HG02588 (cell line): ENCODE measurements around the gene ISM2.

Experiments used
- ATAC-seq: cut with Tn5 transposase; IDR thresholded peaks from one replicate; pipeline ENCODE4 v1.9.1; 2021; ENCODE audit warnings: mild to moderate bottlenecking, moderate library complexity; ENCODE audit not compliant: unreplicated experiment

Gene ISM2

DNA sequence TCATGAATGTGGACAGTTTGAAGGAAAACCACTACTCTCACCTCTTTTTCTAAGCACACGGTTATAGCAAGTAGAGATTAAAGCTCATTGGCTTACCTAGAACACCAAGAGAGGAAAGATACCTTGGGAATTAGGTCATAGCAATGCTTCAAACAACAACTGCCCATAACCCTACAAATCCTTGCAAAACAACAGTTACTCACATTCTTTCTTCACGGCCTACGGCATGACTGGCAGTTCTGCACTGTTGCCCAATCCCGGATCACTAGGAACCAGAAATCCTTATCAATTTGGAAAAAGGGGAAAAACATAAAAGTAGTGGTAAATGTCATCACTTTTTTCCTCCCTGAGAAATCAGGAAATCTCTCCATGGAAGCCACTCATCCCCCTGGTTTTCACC lies 9.6 kb upstream of the ISM2 start:
- no peak for ATAC-seq

DNA sequence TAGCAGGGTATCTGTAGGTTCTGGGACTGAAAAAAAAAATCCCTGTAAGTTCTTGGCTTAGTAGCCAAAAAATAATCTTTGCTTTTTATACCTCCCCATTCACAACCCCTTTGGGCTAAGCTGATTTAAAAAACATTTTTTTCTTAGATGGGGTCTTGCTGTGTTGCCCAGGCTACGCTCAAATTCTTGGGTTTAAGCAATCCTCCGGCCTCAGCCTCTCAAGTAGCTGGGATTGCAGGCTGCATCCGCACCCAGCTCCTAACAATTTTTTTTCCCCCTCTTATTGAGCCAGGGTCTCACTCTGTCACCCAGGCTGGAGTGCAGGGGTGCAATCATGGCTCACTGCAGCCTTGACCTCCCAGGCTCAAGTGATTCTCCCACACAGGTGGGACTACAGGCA lies 9.1 kb upstream of the ISM2 start:
- ATAC-seq, result no peak

- ATAC-seq, result no peak
These were observed 6.4 kb upstream of the ISM2 start for GRCh38 chr14:77505031-77505430.

DNA sequence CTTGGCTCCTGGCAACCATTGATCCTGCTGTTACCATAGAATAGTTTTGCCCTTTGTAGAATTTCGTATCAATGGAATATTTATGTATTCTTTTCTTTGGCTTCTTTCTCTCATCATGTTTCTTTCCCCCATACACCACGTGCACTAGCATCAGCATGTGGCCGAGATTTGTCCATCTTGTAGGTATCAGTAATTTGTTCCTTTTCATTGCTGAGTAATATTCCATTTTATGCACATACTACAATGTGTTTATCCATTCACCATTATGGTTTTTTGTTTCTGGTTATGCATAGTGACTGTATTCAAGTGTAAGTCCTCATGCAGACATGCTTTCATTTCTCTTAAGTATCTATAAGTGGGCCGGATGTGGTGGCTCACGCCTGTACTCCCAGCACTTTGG lies 4.5 kb upstream of the ISM2 start:
- ATAC-seq, result no peak

GRCh38 chr14:77502109-77502782 lies 3.6 kb upstream of the ISM2 start:
- ATAC-seq, result no peak

DNA sequence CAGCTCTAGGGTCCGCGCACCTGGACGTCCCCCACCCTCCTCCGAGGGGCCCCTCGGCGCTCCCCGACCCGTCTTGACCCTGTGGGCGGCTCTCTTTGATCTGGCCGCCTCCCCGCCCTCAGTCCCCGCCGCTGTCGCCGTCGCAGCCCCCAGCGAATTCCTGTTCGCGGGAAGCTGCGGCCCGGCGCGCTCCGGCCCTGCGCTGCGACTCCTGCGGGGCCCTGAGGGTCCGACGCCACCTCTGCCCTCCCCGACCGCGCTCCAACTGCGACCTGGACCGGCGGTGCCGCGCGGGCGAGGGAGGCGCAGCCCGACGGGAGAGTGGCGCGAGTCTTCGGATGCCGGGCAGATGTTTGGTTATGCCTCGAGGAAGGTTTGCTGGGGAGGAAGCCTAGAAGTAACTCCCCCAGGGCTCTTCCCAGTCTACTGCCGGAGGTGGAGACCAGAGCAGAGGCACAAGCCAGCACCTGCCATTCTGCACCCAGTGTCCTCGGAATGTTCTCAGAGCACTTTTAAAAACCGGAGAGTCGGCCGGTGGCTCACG lies 440 bp upstream of the ISM2 start:
- peak; percentile 16 for ATAC-seq

DNA sequence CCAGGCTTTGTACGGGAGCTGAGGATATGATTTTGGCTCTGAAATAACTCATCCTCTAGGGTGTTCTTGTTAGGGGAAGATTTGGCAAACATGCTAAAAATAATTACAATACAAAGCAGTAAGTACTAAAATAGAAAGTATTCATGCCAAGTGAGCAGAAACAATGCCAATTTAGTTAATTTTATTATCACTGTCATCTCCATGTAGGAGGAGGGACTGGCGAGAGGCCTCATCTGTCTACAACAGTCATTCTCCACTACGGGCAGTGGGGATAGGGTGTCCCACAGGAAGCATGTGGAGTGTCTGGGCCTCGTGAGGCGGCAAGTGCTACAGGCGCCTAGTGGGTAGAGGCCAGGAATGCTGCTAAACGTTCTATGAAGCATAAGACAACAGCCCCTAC lies 3.3 kb downstream of the ISM2 start:
- no peak for ATAC-seq

GRCh38 chr14:77491056-77491455 lies 7.6 kb downstream of the ISM2 start:
- no peak for ATAC-seq

GRCh38 chr14:77490347-77490986 lies 8.1 kb downstream of the ISM2 start:
- ATAC-seq, result no peak

- ATAC-seq, result no peak
These were observed 9.6 kb downstream of the ISM2 start for GRCh38 chr14:77489041-77489440.

DNA sequence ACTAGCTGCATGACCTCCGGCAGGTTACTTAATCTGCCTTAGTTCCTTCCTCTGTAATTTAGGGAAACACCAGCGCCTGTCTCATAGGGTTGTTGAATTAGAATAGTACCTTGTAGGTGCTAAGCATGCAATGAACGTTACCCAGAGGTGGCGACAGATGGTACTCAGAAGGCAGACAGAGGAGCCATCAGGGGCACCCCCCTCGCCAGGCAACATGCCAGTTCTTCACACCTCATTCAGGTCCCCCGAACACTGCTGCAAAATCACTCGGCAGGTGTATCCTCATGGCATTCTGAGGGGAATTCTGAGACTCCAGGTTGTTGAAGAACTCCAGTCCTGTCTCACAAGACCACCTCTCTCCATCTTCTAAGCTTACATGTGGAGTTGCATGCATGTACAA lies 10.1 kb downstream of the ISM2 start:
- no peak for ATAC-seq

- no peak for ATAC-seq
These were observed 12.5 kb downstream of the ISM2 start for GRCh38 chr14:77485901-77486678.

DNA sequence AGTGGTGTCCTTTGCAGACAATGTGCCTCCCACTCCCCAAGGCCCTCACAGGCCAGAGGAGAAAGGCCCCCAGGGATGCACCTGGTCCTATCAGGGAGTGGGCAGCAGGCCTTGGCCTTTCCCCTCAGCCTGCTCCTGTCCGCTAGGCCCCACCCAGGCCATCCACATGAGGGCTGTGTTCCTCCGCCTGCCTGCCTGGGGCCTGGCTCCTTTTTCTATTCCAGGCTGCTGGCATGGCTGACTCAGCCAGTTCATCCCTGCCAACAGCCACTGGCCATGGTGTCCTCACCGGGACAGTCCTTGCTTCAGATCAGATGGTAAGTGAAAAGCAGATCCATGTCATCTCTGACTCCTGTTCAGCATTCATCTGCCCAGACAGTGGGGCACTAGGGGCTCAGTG lies 13.4 kb downstream of the ISM2 start:
- no peak for ATAC-seq

- ATAC-seq, result no peak
These were observed 16.2 kb downstream of the ISM2 start for GRCh38 chr14:77482422-77482821.

DNA sequence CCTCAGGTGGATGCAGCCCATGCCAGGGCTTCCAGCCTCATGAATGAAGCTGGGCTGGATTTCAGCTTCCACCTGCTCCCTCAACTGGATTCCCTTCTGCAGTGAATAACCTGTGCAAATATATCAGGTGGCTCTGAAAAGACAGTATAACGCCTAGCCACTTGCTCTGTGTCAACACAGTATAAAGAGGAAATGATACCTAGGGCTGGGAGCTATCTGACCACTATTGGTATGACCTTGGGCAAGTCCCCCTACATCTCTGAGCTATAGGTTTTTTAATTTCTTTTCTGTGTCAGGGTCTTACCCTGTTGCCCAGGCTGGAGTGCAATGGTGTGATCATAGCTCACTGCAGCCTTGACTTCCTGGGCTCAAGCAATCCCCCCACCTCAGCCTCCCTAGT lies 19.8 kb downstream of the ISM2 start:
- ATAC-seq, result peak; percentile 82

- no peak for ATAC-seq
These were observed 20.6 kb downstream of the ISM2 start for GRCh38 chr14:77478029-77478428.

- no peak for ATAC-seq
These were observed 23.0 kb downstream of the ISM2 start for GRCh38 chr14:77475432-77476115.

DNA sequence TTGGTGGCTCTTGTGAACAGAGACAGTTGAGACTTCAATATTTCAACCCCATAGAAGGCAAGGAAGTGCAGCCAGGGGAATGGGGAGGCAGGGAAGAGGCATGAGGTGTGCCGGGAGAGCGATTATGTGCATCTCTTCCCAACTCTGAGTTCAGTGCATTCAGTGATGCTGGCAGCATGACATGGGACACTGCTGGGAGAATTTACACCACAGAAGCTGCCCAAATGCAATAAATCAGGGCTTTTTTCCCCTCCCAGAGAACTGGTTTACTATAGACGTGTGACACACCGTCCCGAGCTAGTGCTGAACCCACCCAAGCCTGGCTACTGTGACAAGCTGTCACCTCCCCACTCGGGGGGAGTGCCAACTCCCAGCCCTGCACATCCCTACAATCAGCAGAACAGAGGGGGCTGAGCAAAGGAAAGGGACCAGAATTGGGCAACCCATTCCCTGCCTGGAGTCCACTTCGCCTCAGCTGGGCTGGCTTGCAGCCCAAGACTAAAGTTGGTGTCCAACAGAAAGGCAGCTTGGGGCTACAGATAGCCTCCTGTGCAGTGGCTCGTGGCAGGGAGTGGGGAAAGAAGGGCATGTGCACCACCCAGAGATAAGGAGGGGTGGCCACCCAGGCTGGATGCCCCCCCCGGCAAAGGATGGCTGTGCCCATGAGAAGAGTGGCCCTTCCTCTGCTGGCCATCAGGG lies 24.0 kb downstream of the ISM2 start:
- no peak for ATAC-seq

- no peak for ATAC-seq
These were observed 24.7 kb downstream of the ISM2 start for GRCh38 chr14:77473921-77474320.

- ATAC-seq, result no peak
These were observed 28.3 kb downstream of the ISM2 start for GRCh38 chr14:77470224-77470870.
